ENCODE results near the gene NFAT5. TPM values are rescaled to one million over a fixed set of nuclear protein-coding genes. Genes with fewer than 3 reads are reported as not detected.

The NFAT5 gene
- total RNA-seq, 1 experiment from 2014 or later = 21.0 TPM

GRCh38 chr16:69672998-69673713, 107.4 kb downstream of the NFAT5 start:
- H3K27ac Mint-ChIP-seq = no peak overlapping the region
- no peak overlapping the region for H2AK5ac ChIP-seq (ENCODE audit: insufficient read length, low read length)
- no peak overlapping the region for H2BK15ac ChIP-seq (ENCODE audit: low read depth, low read length)
- H3K4ac ChIP-seq (ENCODE audit: low read depth, low read length) = no peak overlapping the region
- H3K4me3 Mint-ChIP-seq = no peak overlapping the region
- H2BK5ac ChIP-seq (ENCODE audit: insufficient read length, low read length) = no peak overlapping the region
- no peak overlapping the region for H4K91ac ChIP-seq (ENCODE audit: insufficient read length, low read depth, low read length)
- H3K4me1 Mint-ChIP-seq = no peaks in the 10 kb centered on the region
- no peaks in the 10 kb centered on the region for H3K27me3 Mint-ChIP-seq (ENCODE audit: low read depth)
- no peaks in the 10 kb centered on the region for H4K20me1 ChIP-seq (ENCODE audit: control insufficient read depth, insufficient read depth, insufficient read length)
- H3K79me2 ChIP-seq (ENCODE audit: insufficient read depth, low read length) = no peaks in the 10 kb centered on the region
- no peak overlapping the region for H3K14ac ChIP-seq (ENCODE audit: insufficient read depth, low read length)
- H3K4me2 ChIP-seq (ENCODE audit: insufficient read depth, insufficient read length, low read length) = no peak overlapping the region
- H3K9ac ChIP-seq (ENCODE audit: extremely low read depth, insufficient read length, low read length) = no peak overlapping the region
- H3K27ac ChIP-seq (ENCODE audit: insufficient read length, low read depth, low read length) = no peak overlapping the region
- no peak overlapping the region for H2AFZ ChIP-seq (ENCODE audit: low read length)
- no peak overlapping the region for H2BK20ac ChIP-seq (ENCODE audit: low read depth, low read length, poor library complexity, severe bottlenecking)
- H3K23me2 ChIP-seq (ENCODE audit: insufficient read length, low read depth, low read length, poor library complexity, severe bottlenecking) = no peaks in the 10 kb centered on the region
- peaks cover 5 to 27% (median 14%) of the 10 kb centered on the region in 3 experiments; a peak in 6 of 7 replicates for H3K36me3 Mint-ChIP-seq (ENCODE audit: insufficient read depth in 1 of 3, low read depth in 3 of 3)
- no peak overlapping the region for H4K5ac ChIP-seq (ENCODE audit: insufficient read length, low read depth, low read length)
- H3K23ac ChIP-seq (ENCODE audit: insufficient read length, low read depth, low read length) = no peak overlapping the region
- DNase-seq = no peak
- no peak overlapping the region for H4K8ac ChIP-seq (replicated peaks; ENCODE audit: insufficient read length, low read depth, low read length)
- no peak overlapping the region for H3K56ac ChIP-seq (ENCODE audit: insufficient read length, low read depth, low read length)
- WGBS (ENCODE audit: extremely low coverage, insufficient read length, low lambda C conversion rate) = no CpG with 5 or more reads among the region's 3 CpGs
- H3T11ph ChIP-seq (ENCODE audit: low read length) = no peak overlapping the region
- no peaks in the 10 kb centered on the region for H3K27me3 ChIP-seq (ENCODE audit: insufficient read depth, low read length)
- no peak overlapping the region for H3K18ac ChIP-seq (ENCODE audit: insufficient read length, low read depth, low read length)
- no peak overlapping the region for H2BK120ac ChIP-seq (ENCODE audit: low read depth, low read length, poor library complexity, severe bottlenecking)
- no peaks in the 10 kb centered on the region for H3K79me1 ChIP-seq (ENCODE audit: insufficient read depth, low read depth, low read length, poor library complexity, severe bottlenecking)
- no peaks in the 10 kb centered on the region for H3K9me3 Mint-ChIP-seq
- H3K4me1 ChIP-seq (ENCODE audit: insufficient read depth, low read length) = no peaks in the 10 kb centered on the region
- H2BK12ac ChIP-seq (ENCODE audit: insufficient read length, low read depth, low read length) = no peak overlapping the region
- no peaks in the 10 kb centered on the region for H3K9me3 ChIP-seq (ENCODE audit: control insufficient read depth, low read depth, low read length)
- TF ChIP-seq CTCF (conservative IDR thresholded peaks at IDR 0.05) = no peak

Measured in H9 (cell line).